ENCODE data around the gene TMEM203. TPM values are rescaled to one million over a fixed set of nuclear protein-coding genes. Genes with fewer than 3 reads are reported as not detected.
A peak's percentile ranks its signal among the peaks of the same experiment; 100 is the strongest.

The TMEM203 gene
- polyA plus RNA-seq, 3 donors from 2014 or later = 131 to 169 (median 142) TPM

DNA sequence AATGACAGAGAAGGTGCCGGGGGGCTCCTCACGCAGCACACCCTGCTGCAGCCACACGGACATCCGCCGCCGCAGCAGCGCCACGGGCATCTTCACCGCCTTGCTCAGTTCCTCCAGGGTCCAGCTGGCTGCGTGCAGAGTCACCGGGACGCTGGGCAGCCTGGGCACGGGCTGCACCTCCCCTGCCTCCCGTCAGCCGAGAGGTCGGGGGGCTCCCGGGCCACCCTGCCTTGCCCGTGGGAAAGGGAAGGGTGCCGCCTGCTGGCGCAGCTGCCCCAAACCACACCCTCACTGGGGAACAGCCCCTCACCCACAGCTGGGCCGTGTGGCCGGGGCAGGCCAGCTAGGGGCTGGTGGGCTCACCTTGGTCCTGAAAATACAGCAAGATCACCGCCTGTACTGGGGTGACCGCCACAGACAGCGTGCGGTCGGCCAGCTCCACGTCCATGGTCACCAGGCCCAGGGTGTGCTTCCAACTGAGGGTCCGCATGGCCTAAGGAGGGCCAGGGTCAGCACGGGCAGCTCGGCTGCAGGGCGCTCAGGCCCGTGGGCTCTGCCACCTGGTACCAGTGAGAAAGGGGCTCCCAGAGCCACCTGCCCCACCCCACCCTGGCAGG, 30.0 kb downstream of the TMEM203 start:
- DNase-seq = no peak
- H3K36me3 Mint-ChIP-seq = peaks cover 0 to 8% (median 0%) of the 10 kb centered on the region in 3 donors

DNA sequence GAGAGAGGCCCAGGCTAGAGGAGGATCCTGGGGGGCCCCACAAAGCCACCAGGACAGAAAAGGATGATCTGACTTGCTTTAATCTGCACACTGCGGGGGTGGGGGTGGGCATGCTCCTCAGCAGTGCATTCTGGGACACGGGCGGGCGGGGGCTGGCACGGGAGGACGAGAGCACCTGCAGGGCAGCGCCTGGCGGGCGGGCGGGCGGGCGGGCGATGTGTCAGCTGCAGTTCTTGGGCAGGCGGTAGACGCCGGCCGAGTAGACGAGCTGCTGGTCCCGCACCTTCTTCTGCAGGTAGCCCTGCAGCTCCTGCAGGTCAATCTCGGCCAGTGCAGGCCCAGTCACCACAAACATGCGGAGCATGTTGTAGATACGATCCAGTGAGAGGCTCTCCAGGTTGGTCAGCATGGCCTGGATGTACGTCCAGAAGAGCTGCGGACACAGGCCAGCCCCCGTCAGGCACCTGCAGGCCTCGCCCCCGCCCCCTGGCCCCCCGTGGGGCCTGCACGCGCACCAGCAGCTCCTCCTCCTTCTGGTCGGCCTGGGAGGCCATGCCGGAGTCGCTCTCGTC, 30.6 kb downstream of the TMEM203 start:
- Mint-ChIP-seq H3K27ac (no peak overlapping the region), H3K36me3 (peaks cover 0 to 8% (median 0%) of the 10 kb centered on the region in 3 donors), H3K4me3 (no peak overlapping the region)

More for the DNA sequence above, 30.0 kb downstream of the TMEM203 start:
- H3K4me1 Mint-ChIP-seq = no peaks in the 10 kb centered on the region
- H3K9me3 Mint-ChIP-seq = no peaks in the 10 kb centered on the region
- H3K27me3 Mint-ChIP-seq (ENCODE audit: low read depth in 3 of 3) = peaks cover 5 to 10% (median 5%) of the 10 kb centered on the region in 3 donors
- H3K27ac Mint-ChIP-seq = no peak overlapping the region
- no peak overlapping the region for H3K4me3 Mint-ChIP-seq

DNA sequence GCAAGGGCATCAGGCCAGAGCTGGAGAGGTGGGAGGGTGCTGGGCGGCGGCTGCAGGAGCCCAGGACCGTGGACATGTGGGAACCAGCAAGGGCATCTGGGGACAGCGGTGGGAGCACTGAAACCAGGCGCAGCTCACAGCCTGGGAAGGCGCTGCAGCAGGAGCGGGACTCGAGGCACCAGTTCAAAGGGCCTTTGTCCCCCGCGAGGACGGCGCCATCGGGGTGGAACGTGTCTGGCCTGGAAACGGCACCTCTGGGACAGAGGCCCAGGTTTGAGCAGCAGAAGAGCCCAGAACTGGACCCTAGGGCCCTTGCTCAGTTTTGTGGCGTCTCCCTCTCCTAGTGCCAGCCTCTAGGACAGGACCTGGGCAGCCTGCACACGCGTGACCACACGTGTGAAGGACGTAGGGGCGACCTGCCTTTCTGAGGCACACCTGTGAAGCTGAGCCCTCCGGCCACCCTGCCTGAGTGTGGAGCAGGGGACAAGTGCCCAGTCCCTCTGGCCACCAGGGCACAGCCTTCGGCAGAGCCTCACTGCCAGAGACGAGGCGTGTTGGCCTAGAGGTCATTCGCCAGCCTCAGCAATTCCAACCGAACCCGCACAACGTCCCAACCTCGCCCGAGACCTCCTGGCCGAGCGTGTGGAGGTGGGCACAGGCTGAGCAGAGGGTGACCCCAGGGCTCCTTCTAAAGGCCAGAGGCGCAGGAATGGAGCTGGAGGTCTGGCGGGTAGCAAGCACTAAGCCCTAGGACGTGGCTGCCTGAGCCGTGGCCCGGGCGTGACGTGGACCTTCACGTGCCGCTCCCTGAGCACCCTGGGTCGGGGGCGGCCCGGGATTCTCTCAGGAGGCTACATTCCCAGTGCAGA, 31.4 kb downstream of the TMEM203 start:
- H3K4me1 Mint-ChIP-seq = no peaks in the 10 kb centered on the region
- no peak overlapping the region for H3K27ac Mint-ChIP-seq
- peaks cover 2 to 11% (median 8%) of the 10 kb centered on the region in 3 donors for H3K27me3 Mint-ChIP-seq (ENCODE audit: low read depth in 3 of 3)
- peaks cover 0 to 8% (median 0%) of the 10 kb centered on the region in 3 donors for H3K36me3 Mint-ChIP-seq
- no peaks in the 10 kb centered on the region for H3K9me3 Mint-ChIP-seq
- H3K4me3 Mint-ChIP-seq = no peak overlapping the region
- DNase-seq = no peak

More for the DNA sequence above, 30.6 kb downstream of the TMEM203 start:
- no peak for DNase-seq
- Mint-ChIP-seq H3K9me3 (no peaks in the 10 kb centered on the region), H3K4me1 (no peaks in the 10 kb centered on the region), H3K27me3 (ENCODE audit: low read depth in 3 of 3) (peaks cover 5 to 11% (median 8%) of the 10 kb centered on the region in 3 donors)

DNA sequence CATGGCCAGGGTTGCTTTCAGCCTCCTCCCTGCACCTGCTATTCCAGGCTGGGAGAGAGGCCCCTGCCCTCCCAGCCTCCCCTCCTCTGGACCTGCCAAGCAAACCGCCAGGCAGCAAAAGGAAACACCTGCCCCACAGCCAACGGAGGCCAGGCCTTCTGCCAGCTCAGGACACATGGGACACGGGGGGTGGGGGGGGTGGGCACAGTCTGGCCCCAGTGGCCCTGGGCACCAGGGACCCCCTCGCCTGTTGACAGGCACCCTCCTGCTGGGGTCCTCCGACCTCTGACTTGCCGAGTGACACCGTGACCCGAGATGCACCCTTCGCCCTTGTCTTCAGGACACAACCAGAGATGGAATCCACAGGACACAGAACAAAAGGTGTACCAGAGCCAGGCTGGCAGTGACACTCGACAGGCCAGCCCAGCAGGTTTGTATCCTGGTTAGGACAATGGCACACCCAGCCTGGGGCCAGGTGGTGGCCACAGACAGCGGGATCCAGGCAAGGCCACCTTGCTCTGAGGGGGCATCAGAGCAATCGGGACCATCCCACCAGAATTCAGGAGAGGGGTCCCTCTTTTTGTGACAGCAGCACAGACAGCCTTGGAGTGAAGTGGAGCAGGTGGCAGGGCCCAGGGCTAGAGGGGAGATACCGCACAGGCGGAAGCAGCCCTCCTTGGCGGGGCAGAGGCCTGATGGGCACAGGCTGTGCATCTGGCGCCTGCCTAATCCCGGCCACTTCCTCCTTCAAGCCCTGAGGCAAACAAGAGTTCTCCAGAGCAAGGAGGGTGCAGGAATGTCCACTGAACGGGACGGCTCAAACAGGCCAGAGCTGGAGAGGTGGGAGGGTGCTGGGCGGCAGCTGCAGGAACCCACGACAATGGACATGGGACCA, 32.3 kb downstream of the TMEM203 start:
- Mint-ChIP-seq H3K27me3 (ENCODE audit: low read depth in 3 of 3) (peaks cover 2 to 12% (median 8%) of the 10 kb centered on the region in 3 donors), H3K36me3 (peaks cover 0 to 8% (median 0%) of the 10 kb centered on the region in 3 donors), H3K27ac (no peak overlapping the region), H3K4me3 (no peak overlapping the region), H3K4me1 (no peaks in the 10 kb centered on the region), H3K9me3 (no peaks in the 10 kb centered on the region)
- DNase-seq = no peak

DNA sequence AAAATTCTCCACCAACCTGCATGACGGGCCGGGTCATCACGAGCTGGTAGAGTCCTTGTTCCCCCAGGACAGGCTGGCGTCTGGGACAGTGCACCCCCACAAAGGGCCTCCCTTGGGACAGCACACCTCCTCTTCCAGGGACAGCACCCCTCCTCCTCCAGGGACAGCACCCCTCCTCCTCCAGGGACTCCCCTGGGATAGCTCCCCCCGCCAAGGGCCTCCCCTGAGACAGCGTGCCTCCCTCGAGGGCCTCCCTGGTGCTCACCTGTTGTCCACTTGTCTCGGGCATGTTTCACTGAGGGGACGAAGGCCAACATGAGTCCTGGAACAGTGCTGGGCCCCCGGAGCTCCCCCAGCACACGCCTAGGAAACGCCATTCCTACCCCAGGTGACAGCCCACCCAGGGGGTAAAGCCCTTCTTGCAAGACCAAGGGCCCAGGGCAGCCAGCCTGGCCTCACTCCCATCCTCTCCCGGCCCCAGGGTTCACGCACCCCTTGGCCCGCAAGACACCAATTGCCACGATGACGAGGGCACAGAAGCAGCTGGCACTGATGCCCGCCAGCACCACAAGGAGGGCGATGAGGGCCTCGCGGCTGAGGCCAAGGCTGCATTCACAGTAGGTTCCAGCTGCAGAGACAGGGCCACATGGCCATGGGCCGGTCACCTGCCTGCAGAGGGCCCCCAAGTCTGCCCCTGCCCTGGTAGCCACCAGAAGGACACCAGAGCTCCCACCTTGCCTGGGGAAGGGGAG, 34.1 kb downstream of the TMEM203 start:
- no peak overlapping the region for H3K27ac Mint-ChIP-seq
- no peak for DNase-seq
- no peaks in the 10 kb centered on the region for H3K9me3 Mint-ChIP-seq
- H3K36me3 Mint-ChIP-seq = no peaks in the 10 kb centered on the region
- H3K4me3 Mint-ChIP-seq = no peak overlapping the region
- no peaks in the 10 kb centered on the region for H3K4me1 Mint-ChIP-seq
- peaks cover 6 to 10% (median 9%) of the 10 kb centered on the region in 3 donors for H3K27me3 Mint-ChIP-seq (ENCODE audit: low read depth in 3 of 3)

DNA sequence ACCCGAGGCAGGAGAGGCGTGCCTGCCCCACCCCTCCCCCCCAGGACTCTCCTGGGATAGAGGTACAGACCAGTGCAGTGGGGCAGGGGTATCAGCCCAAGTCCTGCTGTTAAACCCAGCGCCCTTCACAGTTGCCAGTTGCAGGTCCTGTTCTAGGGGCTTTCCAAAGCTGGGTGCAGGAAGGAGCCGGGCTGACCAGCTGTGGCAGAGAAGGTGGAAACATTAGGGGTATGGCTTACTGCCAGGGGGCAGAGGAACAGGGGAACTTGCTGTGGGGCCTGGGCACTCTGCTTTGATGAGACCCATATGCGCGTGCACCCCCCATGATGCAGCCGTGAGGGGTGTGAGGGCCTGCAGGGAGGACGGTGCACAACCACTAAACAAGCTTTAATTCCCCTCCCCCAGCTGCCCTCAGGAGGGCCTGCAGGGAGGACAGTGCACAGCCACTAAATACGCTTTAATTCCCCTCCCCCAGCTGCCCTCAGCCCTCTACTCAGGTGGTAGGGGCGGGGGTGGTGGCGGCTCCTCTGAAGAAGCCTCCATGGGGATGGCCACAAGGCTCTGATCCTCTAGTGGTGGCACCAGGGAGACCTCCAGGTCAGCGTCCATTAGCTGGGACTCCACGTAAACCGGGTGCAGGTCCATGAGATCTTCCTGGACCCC, 34.8 kb downstream of the TMEM203 start:
- H3K27ac Mint-ChIP-seq = no peak overlapping the region
- no peak overlapping the region for H3K4me3 Mint-ChIP-seq
- peaks cover 6 to 9% (median 9%) of the 10 kb centered on the region in 3 donors for H3K27me3 Mint-ChIP-seq (ENCODE audit: low read depth in 3 of 3)
- H3K9me3 Mint-ChIP-seq = no peaks in the 10 kb centered on the region
- H3K36me3 Mint-ChIP-seq = no peaks in the 10 kb centered on the region
- no peak for DNase-seq
- no peaks in the 10 kb centered on the region for H3K4me1 Mint-ChIP-seq

DNA sequence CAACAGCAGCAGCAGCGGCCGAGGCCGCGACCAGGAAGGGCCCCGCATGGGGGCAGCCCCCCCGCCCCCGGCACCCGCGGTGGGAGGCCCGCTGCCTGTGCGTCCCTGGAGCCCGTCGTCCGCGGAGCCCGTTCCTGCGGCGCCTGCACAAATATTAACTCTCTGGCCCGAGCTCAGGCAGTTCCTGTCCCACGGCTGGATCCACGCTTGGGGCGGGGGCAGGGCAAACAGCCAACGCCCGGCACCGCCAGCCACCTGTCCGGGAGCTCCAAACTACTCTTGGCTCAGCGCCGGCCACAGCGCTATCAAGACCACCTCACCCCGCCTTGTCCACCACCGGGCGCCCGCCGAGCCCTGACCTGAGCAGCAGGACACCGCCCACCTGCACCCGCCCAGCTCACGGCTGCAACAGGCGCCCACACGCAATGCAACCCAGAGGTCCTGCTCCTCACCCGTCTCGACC, 35.5 kb downstream of the TMEM203 start, which contains the start of gene LRRC26:
LRRC26 (minus strand) TSS at position 156 of the 463 bp plus-strand sequence; CDS start at position 48, 108 bp downstream.
- Mint-ChIP-seq H3K27me3 (ENCODE audit: low read depth in 3 of 3) (peaks cover 8 to 14% (median 12%) of the 10 kb centered on the region in 3 donors), H3K27ac (no peak within 1 kb of the TSS), H3K4me3 (peak within 1 kb of the TSS in 1 of 5 donors; percentile 64), H3K9me3 (no peaks in the 10 kb centered on the region), H3K4me1 (no peaks in the 10 kb centered on the region), H3K36me3 (no peaks in the 10 kb centered on the region)
- no peak for DNase-seq

DNA sequence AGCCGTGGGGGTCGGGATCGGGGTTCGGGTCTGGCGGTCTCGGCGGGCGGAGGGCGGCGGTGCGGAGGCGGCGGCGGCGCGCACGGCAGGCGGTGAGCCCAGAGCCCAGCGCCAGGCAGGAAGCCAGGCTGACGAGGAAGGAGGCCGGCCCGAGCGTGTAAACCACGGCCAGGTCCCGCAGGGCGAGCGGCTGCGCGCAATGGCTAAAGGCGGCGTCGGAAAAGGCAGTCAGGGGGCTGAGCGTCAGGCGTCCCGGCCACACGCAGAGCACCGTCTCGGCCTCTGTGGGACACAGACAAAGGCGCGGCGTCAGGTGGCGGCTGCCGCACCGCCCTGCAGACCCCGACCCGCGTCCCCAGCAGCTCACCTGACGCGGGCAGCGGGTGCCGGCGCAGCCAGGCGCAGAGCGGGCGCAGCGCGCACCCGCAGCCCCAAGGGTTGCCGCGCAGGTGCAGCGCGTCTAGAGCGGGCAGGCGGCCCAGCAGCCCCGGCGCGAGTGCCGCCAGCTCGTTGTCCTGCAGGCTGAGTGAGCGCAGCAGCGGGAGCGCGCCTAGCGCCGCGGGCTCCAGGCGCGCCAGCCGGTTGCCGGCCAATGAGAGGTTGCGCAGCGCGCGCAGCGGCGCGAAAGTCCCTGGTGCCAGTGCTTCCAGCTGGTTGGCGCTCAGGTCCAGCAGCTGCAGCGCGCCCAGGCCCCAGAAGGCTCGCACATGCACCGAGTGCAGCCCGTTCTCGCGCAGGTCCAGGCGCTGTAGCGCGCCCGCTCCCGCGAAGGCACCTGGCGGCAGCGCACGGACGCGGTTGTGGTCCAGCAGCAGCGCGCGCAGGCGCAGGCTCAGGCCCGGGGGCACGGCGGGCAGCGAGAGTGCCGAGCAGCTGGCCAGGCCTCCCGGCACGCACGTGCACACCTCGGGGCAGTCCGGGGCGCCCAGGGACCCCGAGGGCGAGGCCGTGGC, 36.3 kb downstream of the TMEM203 start:
- no peaks in the 10 kb centered on the region for H3K36me3 Mint-ChIP-seq

DNA sequence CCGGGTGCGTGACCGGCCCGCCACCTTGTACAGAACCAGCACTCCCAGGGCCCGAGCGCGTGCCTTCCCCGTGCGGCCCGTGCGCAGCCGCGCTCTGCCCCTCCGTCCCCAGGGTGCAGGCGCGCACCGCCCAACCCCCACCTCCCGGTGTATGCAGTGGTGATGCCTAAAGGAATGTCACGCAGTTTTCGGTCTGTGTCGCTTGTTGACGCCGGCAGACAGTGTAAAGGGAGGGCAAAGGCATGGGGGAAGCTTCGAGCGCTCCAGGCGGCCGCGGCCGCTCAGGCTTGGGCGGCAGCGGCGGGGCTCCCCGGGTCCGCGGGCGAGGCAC, 36.9 kb downstream of the TMEM203 start:
- Mint-ChIP-seq H3K36me3 (no peaks in the 10 kb centered on the region), H3K27ac (no peak overlapping the region), H3K4me1 (no peaks in the 10 kb centered on the region), H3K27me3 (ENCODE audit: low read depth in 3 of 3) (peaks cover 8 to 15% (median 12%) of the 10 kb centered on the region in 3 donors), H3K4me3 (no peak overlapping the region), H3K9me3 (no peaks in the 10 kb centered on the region)
- no peak for DNase-seq

More for the DNA sequence above, 36.3 kb downstream of the TMEM203 start:
- H3K9me3 Mint-ChIP-seq = no peaks in the 10 kb centered on the region
- H3K27ac Mint-ChIP-seq = no peak overlapping the region
- H3K27me3 Mint-ChIP-seq (ENCODE audit: low read depth in 3 of 3) = peaks cover 8 to 16% (median 12%) of the 10 kb centered on the region in 3 donors
- peak overlapping the region in 1 of 5 donors; percentile 64 for H3K4me3 Mint-ChIP-seq
- DNase-seq = no peak
- H3K4me1 Mint-ChIP-seq = no peaks in the 10 kb centered on the region

DNA sequence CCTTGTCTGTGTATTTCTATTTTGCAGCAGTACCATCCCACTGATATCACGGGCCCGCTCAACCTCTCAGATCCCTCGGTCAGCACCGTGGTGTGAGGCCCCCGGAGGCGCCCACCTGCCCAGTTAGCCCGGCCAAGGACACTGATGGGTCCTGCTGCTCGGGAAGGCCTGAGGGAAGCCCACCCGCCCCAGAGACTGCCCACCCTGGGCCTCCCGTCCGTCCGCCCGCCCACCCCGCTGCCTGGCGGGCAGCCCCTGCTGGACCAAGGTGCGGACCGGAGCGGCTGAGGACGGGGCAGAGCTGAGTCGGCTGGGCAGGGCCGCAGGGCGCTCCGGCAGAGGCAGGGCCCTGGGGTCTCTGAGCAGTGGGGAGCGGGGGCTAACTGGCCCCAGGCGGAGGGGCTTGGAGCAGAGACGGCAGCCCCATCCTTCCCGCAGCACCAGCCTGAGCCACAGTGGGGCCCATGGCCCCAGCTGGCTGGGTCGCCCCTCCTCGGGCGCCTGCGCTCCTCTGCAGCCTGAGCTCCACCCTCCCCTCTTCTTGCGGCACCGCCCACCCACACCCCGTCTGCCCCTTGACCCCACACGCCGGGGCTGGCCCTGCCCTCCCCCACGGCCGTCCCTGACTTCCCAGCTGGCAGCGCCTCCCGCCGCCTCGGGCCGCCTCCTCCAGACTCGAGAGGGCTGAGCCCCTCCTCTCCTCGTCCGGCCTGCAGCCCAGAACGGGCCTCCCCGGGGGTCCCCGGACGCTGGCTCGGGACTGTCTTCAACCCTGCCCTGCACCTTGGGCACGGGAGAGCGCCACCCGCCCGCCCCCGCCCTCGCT, 37.5 kb downstream of the TMEM203 start:
- Mint-ChIP-seq H3K9me3 (no peaks in the 10 kb centered on the region), H3K4me3 (peak overlapping the region in 1 of 5 donors; percentile 24), H3K27ac (no peak overlapping the region), H3K4me1 (no peaks in the 10 kb centered on the region), H3K27me3 (ENCODE audit: low read depth in 3 of 3) (peaks cover 8 to 15% (median 15%) of the 10 kb centered on the region in 3 donors), H3K36me3 (no peaks in the 10 kb centered on the region)
- DNase-seq = no peak

DNA sequence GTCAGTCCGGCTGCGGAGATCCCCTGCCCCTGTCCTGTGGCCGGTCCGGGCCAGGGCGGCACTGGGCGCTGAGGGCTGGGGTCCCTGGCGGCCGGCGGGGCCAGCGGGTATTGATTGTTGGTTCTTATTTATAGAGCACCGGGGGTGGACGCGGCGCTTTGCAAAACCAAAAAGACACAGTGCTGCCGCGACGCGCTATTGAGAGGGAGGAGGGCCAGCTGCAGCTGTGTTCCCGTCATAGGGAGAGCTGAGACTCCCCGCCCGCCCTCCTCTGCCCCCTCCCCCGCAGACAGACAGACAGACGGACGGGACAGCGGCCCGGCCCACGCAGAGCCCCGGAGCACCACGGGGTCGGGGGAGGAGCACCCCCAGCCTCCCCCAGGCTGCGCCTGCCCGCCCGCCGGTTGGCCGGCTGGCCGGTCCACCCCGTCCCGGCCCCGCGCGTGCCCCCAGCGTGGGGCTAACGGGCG, 38.1 kb downstream of the TMEM203 start:
- no peak for DNase-seq
- Mint-ChIP-seq H3K4me3 (no peak overlapping the region), H3K27ac (no peak overlapping the region), H3K27me3 (ENCODE audit: low read depth in 3 of 3) (peaks cover 9 to 15% (median 15%) of the 10 kb centered on the region in 3 donors), H3K4me1 (no peaks in the 10 kb centered on the region), H3K9me3 (no peaks in the 10 kb centered on the region), H3K36me3 (no peaks in the 10 kb centered on the region)
